ENCODE results near the gene WDR27.
A peak's percentile ranks its signal among the peaks of the same experiment; 100 is the strongest.
"Not testable (repeated sequence)": the region's sequence is repeated elsewhere in the genome, so short reads cannot be mapped to it uniquely, and the experiment has no call there.

The WDR27 gene

DNA sequence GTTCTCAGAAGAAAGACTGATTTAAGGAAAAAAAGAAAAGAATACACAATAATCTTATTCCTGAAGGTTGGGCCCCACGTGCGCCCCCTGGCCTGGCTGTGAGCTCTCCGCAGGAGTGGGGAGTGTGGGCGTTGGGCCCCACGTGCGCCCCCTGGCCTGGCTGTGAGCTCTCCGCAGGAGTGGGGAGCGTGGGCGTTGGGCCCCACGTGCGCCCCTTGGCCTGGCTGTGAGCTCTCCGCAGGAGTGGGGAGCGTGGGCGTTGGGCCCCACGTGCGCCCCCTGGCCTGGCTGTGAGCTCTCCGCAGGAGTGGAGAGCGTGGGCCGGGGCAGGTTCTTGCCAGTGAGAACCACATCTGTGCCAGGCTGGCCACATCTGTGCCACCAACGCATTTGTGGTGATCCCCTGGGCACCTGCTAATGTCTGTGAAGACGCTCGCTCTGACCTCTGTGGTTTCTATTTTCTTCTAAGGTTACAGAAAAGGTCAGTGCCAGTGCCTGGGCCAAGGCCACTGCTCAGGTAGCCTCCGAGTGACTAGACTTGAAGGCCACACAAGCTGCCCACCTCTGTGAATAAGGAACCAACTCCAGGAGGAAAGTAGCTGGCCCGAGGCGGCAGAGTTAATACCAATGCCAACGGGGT is 41.0 kb downstream of the WDR27 start:
- DNase-seq (ENCODE audit: low spot score): no peak

DNA sequence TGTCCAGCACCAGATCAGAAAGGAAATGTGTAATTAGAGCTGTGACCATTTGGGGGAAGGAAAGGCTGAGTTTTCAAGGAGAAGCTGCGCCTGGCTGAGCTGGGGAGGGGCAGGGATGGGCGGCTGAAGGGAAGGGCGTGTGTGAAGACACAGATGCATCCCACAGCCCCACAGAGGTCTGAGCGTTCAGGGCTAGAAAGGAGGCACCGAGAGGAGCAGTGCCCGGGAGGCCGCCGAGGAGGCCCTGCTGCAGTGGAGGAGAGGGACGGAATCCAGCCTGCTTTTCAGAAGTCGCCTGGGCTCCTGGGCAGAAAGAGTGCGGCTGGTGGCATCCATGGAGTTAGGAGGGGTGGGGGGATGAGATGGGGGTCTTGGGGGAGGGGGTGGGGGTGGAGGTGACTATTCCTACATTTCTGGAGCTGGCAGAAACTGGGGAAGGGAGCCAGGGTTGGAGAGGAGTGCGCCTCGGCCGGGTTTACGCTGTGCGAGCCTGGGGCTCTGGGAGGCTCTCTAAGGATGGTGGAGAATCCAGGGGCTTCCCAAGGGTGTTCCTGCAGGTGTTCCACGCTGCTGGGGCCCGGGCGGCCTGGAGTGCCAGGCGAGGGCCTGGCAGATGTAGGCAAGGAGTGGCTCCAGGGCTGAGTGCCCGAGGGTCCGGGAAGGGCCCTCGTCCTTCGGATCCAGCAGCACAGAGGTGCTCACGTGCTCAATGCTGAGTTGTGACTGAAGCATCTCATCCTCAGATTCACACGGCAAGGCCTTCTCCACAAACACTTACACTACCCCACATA is 41.8 kb downstream of the WDR27 start:
- no peak for DNase-seq (ENCODE audit: low spot score)

DNA sequence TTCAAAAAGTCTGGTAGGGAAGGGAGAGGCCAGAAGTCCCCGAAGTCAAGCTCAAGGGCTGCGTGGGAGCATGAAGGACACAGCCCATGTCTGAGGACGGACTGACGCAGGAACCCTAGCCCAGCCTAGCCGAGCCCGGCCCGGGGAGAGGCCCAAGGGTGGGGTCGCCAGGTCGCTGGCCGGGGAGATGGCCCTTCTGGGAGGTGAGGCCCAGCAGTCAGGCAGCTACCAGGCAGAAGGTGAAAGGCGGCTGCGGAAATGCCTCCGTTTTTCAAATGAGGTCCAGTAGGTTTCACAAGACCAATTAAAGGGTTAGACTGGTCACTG is 44.6 kb downstream of the WDR27 start:
- no peak for DNase-seq (ENCODE audit: low spot score)

DNA sequence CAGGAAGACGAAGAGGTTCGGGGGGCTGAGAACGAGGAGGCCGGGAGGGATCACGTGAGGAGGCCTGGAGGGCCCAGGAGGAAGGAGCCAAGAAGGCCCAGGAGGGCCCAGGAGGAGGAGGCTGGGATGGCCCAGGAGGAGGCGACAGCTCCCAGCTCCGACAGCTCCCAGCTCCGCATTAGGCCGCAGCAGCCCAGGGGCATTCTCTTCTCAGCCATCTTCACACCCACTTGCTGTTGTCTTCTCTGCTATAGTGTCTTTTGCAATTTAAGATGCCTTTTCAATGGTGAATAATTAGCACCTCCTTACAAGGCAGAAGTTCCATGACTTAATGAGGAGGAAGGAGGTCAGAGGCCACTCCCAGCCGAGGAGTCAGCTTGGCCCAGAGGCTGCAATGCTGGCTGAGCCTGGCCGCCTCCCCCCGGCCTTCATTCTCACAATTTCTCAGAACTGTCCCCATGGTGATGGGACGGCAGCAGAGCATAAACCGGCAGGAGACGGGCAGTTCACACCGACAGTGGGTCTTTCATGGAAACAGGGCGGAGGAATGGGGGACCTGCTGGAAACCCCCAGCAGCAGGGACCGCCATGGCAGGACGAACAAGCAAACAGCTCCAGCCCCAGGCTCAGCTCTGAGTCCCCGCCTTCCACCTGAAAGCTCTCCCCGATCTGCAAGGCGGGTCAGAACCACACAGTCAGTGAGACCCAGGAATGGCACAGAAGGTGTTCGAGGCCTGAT is 45.1 kb downstream of the WDR27 start:
- no peak for DNase-seq (ENCODE audit: low spot score)

DNA sequence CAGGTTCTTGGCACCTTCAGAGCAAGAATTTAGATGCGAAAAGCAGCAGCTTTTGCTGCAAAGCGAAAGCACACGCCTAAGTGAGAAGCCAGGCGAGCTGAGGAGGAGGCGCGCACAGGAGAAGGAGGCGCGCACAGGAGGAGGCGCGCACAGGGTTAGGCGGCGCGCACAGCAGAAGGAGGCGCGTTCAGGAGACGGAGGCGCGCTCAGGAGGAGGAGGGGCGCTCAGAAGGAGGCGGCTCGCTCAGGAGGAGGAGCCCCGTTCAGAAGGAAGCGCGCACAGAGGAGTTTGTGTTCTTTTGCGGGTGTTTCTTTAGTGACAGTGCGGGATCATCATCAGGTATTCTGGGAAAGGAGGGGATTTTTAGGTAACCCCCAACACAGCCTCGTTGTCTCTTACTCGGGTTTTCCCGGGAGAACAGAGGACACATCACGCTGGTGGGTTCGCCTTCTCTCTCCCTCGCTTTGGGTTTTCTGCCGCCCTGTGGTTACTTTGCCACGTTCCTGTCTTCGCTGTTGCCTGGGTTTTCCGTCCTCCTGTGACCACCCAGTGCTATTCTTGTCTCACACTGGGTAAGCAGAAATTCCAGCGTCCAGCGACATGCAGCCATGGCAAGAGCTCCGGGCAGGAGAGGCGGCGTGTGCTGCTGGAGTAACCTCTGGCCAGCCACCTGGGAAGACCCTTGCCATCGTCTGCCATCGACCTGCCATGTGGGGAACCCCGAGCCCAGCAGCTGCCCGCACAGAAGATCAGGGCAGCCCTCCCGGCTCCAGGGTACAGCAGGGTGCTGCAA is 47.0 kb downstream of the WDR27 start:
- peak; percentile 66 for DNase-seq (ENCODE audit: low spot score)

DNA sequence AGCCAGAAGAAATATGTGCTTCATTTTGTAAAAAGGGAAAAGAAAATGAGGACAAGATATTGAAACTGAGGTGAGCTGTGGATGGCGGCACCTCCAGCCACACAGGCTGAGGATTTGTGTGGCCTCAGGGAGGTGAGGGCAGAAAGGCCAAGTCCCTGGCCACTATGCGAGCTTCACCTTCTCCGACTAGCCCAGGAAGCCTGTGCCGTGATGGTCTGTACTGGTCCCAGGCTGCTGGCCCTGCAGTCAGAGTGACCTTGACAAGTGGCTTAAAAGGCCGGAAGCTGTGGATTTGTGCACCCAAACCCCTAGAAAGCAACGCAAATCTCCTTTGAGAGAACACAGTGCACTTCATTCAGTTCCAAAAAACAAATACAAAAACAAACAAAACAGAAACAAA is 48.1 kb downstream of the WDR27 start:
- no peak for DNase-seq (ENCODE audit: low spot score)

DNA sequence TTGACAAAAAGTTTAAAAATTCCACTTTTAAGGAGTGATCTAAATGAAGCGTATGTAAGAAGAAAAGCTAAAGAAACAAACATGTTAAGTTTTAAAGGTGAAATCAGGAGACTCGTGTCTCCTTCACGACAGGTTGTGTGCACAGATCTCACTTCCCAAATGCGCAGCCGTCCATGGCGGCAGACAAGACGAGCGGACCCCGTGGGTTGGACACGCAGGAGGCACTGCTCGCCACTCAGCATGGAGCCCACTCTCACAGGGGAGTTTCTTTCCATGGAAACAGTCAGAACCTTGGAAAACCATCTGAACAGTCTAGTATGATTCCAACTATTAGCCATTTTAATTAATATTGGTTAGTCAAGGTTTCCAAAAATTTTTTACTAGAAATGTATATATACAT is 48.9 kb downstream of the WDR27 start:
- no peak for DNase-seq (ENCODE audit: low spot score)

DNA sequence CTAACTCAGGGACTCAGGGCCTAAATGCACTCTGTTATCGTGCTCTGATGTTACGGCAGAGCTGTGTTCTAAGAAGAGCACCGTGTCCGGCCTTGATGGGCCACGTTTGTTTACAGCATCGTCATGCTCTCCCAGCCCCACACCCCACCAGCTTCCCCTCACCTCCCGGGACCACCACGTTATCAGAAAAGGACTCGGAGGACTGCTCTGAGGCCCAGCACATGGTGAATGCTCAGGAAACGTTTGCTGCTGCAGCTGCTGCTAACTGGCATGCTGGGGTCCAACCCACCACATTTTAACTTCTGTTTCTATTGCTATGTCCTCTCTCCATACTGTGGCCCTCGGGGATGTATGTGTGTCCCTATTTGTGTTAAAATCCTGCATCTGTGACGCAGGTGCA is 50.3 kb downstream of the WDR27 start:
- DNase-seq (ENCODE audit: low spot score): no peak

DNA sequence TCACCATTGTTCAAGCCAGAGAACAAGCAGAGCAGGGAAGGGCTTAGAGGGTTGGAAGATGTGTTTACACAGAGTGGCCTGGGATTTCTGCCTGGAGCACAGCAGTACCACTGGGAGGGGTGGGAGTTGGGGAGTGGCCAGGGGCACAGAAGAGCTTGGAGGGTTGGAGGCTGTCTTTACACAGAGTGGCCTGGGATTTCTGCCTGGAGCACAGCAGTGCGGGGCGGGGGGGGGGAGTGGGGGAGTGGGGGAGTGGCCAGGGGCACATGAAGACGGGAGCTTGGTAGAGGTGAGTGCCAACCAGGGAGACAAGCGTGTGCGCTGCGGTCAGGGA is 50.9 kb downstream of the WDR27 start:
- DNase-seq (ENCODE audit: low spot score): no peak

DNA sequence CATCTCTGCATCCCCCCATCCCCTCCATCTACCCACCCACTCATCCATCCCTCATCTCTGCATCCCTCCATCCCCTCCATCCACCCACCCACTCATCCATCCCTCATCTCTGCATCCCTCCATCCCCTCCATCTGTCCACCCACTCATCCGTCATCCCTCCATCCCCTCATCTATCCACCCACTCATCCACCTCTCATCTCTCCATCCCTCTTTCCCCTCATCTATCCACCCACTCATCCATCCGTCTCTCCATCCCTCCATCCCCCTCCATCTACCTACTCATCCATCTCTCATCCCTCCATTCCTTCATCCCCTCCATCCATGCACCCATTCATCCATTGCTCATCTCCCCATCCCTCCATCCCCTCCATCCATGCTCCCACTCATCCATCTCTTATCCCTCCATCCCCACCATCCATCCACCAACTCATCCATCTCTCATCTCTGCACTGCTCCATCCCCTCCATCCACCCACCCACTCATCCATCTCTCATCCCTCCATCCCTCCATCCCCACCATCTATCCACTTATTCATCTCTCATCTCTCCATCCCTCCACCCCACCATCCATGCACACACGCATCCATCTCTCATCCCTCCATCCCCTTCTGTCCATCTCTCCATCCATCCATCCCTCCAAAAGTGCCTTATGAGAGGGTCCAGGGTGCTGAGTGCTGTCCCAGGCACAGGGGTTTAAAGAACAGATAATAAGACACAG is 51.4 kb downstream of the WDR27 start:
- no peak for DNase-seq (ENCODE audit: low spot score)

DNA sequence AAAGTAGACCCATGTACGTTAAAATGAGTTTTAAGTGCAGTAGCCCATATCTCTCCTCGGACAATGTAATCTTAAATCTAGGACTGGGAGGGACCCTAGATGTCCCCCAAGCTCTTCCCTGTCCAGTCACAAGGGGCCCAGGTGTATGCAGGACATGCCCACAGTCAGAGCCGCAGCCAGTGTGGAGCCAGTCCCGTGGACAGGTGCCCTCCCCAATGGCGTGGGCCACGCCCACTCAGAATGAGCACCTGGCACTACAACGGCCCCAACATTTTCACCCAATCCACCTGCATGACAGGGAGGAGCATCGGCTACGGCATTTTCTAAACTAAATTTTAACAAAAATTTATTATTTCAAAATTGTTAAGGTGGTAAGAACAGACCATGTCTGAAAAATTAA is 53.2 kb downstream of the WDR27 start:
- no peak for DNase-seq (ENCODE audit: low spot score)

DNA sequence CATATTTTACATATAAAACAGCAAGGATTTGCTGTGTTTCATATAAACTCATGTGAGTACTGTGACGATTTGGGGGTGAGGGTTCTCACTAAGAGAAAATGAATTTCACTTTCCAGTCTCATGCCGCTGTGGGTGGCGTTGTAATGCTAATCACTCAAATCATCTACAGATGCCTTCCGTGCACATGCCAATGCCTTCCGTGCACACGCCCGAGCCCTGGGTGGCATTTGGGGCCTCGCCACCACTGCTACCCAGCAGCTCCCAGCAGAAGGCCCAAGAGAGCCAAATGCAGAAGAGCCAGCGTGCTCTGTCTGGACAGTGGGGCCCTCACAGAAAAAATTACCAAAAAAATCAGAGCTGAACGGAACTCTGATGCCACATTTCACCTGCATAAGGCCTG is 53.7 kb downstream of the WDR27 start:
- DNase-seq (ENCODE audit: low spot score): no peak

DNA sequence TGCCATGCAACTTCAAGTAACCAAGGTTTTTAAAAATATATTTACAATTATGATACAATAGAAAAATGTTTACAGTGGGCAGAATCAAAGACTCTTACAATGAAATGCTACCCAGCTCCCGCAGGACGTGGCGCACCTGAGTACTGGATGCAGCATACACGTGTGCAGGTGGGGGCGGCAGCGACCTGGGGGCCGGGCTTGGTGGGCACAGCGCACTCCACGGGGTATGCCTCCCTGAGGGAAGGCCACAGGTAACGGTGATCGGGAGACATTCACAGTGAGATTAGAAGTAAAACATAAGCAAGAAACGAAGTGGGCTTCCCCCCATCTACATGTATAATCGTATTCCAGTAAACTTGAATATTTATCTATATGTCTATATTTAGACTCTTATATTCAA is 54.2 kb downstream of the WDR27 start:
- DNase-seq (ENCODE audit: low spot score): no peak

DNA sequence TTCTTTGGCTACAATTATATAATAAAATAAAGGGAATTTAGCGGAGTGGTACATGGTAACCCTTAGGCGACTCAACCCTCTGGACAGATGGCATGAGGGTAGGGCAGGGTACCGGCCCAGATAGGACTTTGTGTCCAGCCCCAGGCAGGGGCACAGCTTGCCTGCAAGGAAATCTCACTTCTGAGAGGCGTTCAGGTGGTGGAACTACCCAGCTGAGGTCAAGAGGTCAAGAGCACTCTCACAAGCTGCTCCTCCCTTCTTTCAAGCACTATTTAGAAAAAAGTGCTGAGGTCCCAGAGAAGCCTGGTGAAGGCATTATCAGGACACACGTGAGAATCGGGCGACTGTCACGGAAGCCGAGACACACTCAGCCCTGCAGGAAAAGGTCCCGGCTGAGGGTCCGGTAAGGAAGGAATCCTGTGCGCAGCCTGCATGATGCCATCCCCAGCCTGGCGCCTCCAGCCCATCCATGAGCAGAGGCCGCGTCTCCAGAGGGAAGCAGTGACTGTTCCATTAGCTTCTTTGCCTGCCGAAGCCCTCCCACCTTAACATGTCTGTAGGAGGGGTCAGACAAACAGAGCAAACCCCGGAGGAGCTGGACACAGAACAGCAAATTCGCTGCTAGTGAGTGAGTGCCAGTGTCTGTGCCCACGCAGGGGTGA is 54.8 kb downstream of the WDR27 start:
- no peak for DNase-seq (ENCODE audit: low spot score)

DNA sequence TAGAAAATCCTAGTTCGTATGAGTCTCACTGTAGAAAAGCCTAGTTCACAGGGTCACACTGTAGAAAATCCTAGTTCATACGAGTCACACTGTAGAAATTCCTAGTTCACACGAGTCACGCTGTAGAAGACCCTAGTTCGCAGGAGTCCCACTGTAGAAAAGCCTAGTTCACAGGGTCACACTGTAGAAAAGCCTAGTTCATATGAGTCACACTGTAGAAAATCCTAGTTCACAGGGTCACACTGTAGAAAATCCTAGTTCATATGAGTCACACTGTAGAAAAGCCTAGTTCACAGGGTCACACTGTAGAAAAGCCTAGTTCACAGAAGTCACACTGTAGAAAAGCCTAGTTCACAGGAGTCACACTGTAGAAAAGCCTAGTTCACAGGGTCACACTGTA is 56.4 kb downstream of the WDR27 start:
- DNase-seq (ENCODE audit: low spot score): not testable (repeated sequence)

DNA sequence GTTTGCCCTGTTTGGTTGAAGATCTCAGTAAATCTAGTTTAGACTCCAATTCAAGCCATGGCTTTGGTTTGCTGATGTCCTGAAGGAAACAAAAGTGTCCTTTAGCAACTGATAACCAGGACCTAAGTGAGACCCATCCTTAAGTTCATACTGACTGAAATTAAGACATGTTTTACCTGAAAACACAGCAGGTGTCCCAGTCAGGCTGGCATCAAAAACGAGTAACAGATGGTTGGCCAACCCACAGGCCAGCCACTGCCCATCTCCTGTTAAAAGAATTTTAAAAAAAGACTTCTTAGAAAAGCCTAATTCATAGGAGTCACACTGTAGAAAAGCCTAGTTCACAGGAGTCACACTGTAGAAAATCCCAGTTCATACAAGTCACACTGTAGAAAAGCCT is 58.3 kb downstream of the WDR27 start:
- DNase-seq (ENCODE audit: low spot score): no peak

DNA sequence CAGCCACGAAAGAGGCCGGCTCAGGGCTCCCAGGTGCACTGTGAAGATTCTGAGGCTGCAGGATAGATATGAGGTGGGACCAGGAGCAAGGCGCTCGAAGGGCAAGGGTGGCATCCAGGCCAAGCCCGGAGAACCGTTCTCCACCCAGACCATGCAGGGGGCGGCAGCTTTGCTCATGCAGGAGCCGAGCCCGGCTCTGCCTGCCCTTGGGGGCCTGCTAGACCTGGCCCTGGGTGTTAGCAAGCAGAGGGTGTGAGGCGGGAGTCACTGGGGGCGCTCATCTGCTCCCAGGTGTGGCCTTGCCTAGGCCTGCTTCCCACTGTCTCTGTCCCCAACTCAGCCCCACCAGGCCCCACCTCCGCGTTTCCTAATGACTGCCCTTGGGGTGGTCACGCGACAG is 59.4 kb downstream of the WDR27 start:
- no peak for DNase-seq (ENCODE audit: low spot score)

DNA sequence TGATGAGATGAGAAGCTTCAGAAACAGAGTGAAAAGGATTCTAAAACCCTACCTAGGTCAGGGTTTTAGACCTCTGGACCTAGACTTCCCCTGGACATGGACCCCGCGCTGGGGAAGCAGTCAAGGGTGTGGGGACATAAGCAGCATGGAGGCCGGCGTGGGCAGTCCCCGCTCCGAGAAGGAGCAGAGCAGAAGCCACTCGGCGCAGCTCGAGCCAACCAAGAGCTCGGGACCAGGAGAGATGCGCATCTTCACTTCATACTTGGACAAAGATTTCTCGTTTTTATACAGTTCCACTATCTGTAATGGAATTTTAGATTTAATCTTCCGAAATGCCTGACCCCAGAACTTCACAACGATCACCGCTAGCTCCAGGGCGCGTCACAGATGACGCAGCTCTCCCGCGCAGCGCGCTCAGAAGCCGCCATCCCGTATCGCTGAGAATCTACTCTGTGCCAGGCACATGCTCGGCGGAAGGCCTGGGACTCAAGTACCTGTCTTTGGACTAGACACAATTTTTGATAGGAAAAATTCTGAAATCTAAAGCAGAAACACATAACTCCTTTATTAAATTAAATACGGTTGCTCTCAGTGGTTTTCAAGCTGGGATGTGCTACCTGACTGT is 60.3 kb downstream of the WDR27 start:
- DNase-seq (ENCODE audit: low spot score): no peak

DNA sequence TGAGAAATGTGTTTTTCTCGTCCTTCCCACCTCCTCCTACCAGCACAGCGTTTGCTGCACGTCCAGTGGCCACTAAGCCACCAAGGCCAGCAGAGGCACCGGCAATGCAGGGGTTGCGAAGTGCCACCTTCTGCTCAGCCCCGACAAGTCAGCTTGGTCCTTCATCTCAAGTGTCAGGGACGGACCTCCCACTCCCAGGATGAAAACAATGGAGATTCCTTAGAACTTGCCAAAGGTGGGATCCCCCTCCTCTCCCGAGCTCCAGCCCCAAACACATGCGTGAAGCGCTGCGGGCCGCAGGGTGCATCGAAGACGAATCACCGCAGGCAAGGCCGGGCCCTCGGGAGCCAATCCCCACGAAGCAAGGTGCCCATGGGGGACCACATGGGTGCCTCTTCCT is 60.8 kb downstream of the WDR27 start:
- no peak for DNase-seq (ENCODE audit: low spot score)

DNA sequence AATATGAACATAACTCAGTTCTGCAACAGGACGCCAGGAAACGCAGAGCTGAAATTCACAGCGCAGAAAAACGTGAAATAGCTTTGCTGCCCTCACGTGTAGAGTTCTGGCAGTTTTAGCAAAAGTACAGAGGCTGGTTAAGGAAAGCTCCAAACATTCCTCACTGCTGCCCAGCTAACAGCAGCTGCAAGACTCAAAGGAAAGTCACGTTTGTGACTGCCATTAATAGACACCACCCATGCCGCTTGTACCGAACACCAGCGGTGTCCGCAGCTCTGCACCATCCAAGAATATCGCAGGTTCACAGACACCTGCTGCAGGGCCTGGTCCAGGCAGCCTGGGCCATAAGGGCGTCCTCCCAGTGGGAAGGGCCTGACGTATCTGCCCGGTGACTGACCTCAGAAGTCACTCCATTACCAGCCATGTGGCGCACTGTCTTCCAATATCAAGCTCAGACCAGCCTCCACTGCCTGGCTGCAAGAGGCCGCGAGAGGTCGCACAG is 61.4 kb downstream of the WDR27 start:
- DNase-seq (ENCODE audit: low spot score): no peak

All from globus pallidus (tissue), 1 donor.